ENCODE results near the gene CPNE8.

GRCh38 chr12:38653650-38654049 is 251.7 kb downstream of the CPNE8 start:
- TF ChIP-seq POLR2AphosphoS5 (IDR thresholded peaks at IDR 0.05; ENCODE audit: low read depth, low read length) = no peak
- TF ChIP-seq REST (IDR thresholded peaks at IDR 0.05; ENCODE audit: insufficient read depth in 1 of 2, low read depth in 2 of 2, low read length in 1 of 2) = no peak

All from Panc1 (cell line).